ENCODE measurements around the gene FAM186B.
"Not testable (repeated sequence)": the region's sequence is repeated elsewhere in the genome, so short reads cannot be mapped to it uniquely, and the experiment has no call there.

The FAM186B gene, protein sequence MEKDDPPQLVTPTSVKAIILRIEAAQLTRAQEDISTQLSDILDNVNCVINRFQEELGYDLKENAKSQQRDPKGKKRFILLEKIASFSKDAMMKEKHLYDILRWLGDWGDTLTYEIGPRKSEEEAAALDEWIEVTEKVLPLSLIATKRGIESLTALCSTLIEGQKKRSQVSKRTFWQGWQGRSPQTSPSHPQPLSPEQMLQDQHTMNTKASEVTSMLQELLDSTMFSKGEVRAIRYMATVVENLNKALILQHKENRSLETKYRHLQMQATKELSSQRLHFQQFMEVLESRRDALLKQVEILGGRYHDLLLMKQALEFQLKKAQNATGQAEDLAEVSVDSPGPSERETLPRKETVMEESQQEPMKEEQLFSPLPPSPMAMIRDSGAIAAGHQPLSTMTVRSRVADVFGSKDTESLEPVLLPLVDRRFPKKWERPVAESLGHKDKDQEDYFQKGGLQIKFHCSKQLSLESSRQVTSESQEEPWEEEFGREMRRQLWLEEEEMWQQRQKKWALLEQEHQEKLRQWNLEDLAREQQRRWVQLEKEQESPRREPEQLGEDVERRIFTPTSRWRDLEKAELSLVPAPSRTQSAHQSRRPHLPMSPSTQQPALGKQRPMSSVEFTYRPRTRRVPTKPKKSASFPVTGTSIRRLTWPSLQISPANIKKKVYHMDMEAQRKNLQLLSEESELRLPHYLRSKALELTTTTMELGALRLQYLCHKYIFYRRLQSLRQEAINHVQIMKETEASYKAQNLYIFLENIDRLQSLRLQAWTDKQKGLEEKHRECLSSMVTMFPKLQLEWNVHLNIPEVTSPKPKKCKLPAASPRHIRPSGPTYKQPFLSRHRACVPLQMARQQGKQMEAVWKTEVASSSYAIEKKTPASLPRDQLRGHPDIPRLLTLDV

DNA sequence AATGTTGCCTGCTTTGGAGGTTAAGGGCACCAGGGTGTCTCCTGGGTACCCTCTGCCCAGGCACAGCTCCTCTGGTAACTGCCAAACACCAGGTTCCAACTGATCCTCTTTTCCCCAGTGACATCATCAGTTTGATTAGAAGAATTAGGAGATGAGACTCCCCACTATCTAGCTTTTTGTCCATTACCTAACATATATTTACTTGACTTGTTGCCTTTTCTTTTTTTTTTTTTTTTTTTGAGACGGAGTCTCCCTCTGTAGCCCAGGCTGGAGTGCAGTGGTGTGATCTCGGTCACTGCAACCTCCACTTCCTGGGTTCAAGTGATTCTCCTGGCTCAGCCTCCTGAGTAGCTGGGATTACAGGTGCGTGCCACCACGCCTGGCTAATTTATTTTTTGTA is at the start of gene FAM186B:
Gene FAM186B (minus strand): TSS at position 101 of the 400 bp plus-strand sequence. CDS start 162 bp downstream, outside the sequence.
- in situ Hi-C loops (cut with MboI; ENCODE audit: low sequenced_read_pairs) = not testable (repeated sequence)

DNA sequence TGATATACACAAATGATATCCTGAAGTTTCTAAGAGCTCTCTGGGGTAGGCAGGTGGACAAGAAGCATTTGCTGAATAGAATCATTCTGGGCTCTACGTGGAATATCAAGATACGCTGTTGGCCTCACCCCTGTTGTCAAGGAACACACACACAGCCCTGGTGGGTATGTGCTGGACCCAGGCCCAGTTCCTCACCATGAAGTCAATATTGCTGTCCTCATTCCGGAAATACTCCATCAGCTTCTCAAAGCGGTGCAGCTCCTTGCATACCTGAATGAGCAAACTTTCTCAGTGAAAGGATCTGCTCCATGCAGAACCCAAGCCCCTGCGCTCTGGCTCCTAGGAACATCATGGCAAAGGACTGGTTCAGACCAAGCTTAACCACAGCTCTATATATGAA is 49.3 kb upstream of the FAM186B start:
- in situ Hi-C loops (cut with MboI; ENCODE audit: low sequenced_read_pairs) = no loop called here

DNA sequence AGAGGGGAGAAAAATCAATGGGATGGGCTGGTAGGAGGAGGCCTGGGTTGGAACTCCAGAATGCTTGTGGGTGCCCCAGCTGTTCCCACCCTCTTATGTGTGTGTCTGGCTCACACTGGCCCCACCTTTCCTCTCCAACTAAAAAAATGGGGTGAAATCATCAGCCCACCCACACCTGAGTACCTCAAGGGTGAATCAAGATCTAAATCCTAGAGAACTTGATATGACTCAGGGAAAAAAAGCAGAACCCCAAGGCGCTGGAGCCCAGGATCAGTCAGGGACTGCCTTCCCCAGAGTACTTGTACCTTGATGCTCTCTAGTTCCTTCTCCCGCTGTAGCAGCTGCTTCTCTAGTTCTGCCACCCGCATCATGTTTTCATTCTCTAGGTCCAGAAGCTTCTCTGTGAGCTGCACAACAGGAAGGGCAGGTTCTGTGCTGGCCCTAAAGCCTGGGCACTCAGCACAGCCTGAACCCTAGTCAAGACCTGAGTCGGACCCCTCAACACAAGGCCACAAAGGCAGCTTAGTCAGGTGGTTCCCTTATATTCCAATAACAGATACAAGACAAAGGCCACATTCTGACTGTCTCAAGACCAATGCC is 47.6 kb upstream of the FAM186B start:
- in situ Hi-C loops (cut with MboI; ENCODE audit: low sequenced_read_pairs) = no loop called here

DNA sequence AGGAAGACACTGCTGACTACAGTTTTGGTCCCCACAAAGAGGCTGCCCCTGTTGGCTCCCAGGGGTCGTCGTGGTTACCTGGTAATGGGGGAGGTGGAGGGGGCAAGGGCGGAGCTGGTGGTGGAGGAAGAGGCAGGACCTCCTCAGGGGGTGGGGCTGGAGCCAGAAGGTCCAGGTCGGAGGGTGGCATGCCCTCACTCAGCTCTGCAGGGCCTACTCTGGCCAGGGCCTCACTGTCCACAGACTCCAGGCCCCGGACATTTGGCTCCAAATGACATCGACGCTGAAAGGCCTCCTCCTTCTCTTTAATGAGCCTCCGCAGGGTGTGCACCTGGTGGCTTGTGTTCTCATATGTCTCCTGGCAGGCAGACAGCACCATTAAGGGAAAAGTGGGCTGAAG is 46.4 kb upstream of the FAM186B start:
- in situ Hi-C loops (cut with MboI; ENCODE audit: low sequenced_read_pairs) = no loop called here

DNA sequence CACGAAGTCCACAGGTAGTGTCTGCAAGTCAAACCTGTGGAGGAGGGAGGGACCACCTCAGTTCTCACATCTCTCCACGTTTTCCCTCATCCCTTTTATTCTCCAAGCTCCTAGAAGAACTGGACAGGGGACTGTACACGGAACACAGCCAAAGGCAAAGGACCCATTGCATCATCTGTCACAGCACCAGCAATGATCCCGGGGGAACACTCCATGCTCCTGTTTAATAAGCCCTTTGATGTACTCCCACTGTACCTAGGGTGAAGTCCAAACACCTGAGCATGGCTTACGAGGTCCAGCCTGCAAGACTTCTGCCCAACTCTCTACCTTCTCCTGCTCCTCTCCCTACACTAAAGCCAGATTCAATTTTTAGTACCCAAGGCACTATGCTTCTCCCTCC is 44.5 kb upstream of the FAM186B start:
- in situ Hi-C loops (cut with MboI; ENCODE audit: low sequenced_read_pairs) = no loop called here

DNA sequence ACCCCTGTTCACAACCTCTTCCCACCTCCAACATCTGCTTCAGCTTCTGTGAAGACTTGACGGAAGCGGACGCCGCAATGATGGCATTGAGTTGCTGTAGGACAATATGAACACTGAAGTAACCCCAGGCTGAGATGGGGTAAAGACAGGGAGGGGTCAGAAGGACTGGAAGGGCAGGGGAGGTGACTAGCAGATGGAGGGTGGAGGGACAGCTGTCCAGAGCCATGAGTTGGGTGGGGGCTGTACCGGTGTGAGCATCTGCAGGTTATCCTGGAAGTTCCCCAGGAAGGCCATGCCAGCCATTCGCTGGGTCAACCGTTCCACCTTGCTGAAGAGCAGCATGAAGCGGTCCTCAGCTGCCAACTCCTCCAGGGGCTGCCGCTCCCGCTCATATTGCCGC is 44.0 kb upstream of the FAM186B start:
- in situ Hi-C loops (cut with MboI; ENCODE audit: low sequenced_read_pairs) = no loop called here

DNA sequence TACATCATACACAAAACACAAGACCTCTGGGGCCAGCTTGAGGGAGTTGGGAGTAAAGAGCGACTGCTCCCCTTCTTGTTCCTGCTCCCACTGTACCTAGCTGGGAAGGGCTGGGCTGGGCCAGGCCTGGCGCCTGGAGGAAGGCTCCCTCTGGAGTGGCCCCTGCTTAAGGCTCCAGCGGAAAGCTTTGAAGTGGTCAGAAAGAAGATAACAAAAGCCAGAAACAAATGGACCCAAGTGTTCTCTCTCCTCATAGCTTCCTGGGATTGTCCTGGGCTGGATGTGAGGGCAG is 43.2 kb upstream of the FAM186B start:
- in situ Hi-C loops (cut with MboI; ENCODE audit: low sequenced_read_pairs) = no loop called here

DNA sequence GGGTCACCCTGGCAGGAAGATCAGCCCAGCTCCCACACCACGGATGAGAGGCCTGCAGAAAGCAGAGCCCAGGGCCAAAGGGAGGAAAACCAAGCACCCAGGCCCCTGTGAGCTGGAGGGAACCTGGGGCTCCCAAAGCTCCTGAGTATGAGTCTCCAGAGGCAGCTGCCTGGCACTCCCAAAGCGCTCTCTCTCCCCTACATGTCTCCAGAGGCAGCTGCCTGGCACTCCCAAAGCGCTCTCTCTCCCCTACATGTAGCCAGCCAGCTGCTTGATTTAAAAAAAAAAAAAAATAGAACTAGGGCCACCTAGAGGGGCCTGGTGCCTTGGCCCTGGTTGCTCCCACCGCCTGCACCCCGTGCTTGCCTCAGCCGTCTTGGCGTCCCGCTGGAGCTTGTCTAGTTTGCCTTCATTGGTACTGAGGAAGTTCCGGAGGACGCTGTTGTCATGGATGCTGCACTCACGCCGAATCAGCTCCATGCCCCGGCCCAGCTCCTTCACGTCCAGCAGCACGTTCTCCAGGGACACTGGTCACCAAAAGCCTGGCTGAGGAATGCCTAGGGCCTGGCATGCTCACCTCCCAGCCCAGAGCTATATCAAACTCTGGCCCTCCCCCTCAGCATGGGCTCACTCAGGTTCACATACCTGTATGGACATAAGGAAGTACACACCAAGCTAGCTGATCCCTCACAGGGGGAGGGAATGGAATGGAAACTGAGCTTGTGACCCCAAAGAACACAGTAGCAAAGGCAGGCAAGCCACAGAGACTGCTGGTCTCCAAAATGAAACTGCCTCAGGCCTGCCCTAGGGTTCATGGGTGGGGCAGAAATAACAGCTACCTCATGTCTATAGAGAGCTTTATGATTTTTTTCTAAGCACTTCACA is 42.6 kb upstream of the FAM186B start:
- in situ Hi-C loops (cut with MboI; ENCODE audit: low sequenced_read_pairs) = no loop called here

DNA sequence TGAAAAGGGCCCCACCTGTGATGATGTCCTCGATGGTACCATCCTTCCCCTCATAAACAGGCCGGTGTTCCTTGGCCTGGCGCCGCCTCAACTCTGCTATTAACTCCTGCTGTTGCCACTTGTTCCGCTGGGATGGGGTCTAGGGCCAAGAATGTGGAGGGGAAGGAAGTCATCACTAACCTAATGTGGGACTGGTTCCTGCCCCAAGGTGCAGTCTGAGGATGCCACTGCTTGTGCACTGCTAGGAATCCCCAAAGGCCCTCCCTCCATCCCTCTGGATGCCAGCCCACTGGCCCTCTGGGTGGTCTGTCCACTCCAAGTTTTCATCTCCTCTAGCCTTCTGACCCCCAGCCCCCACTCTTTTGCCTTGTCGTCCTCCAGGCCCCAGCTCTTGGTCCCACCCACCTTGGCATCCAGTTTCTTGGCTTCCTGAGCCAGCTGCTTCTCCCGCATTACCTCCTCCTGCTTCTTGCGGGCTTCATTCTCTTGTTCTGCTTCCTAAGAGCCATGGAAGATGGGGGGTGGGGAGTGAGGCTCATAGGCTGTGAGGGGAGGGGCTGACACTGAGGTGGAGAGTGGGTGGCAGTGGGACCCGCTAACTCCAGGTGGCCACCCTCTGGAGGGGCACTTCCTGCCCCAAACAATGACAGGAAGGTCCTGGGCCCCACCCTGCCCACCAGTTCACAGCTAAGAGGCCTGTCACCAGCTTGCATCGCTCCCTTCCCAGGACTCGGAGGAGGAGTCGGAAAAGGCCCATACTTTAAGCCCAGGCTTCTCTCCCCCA is 41.6 kb upstream of the FAM186B start:
- in situ Hi-C loops (cut with MboI; ENCODE audit: low sequenced_read_pairs) = no loop called here

DNA sequence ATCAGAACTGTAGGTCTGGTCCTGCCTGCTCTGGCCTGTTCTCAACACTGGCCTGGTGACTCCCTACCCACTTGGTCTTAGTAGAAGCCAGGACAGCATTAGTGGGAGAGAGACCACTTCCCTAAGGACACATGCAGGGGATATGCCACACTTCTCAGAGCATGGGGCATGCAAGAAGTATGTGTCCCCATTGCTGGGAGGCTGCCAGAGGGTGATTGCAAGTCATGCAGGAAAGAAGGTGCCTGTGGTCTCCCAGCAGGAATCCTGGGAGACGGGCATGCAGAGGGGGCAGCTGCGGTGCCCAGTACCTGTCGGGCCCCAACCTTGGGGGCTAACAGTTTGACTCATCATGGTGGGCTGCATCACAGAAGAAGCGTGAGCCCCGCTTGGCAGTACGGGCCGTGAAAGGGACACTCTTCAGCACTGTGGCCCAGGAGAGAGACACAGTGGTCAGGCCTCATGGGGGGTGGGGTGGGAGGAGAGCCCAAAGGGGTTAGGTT is 40.9 kb upstream of the FAM186B start:
- in situ Hi-C loops (cut with MboI; ENCODE audit: low sequenced_read_pairs) = no loop called here

DNA sequence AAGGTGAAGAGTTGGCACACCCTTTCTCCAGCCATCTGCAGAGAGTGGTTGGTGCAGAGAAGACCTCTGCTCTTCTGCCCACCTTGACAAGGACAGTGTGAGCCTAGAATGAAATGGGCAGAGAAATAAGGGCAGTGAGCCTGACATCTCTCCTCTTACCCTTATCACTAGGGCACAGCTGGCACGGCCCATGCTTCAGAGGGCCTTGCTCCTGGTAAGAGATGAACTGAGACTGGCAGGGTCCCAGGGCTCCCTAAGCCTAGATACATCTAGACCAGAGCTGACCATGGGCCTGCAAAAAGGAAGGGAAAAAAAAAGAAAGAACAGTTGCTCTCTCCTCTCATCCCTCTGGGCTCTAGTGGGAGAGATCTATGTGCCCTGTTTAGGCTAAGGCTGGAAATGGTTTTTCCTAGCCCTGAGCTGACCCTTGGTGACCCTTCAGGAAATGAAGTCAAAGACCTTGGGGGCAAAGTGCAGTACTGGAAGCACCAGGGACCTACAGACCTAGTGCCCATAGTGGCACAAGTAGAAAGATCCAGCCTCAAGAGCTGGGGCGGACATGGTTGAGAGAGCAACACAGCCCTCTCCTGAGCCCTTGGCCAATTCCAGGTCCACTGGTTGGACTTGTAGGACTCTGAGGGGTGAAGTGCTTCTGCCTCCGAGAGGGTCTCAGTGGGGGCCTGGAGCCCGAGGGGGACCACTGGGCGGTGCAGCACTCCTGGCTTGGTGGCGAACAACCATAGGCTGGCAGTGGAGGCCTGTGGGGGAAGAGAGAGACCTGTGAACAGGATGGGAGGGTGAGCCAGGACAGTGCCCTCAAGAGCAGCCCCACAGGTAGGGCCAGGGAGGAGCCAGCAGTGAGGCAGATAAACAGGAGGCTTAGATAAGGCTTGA is 40.0 kb upstream of the FAM186B start:
- in situ Hi-C loops (cut with MboI; ENCODE audit: low sequenced_read_pairs) = no loop called here

DNA sequence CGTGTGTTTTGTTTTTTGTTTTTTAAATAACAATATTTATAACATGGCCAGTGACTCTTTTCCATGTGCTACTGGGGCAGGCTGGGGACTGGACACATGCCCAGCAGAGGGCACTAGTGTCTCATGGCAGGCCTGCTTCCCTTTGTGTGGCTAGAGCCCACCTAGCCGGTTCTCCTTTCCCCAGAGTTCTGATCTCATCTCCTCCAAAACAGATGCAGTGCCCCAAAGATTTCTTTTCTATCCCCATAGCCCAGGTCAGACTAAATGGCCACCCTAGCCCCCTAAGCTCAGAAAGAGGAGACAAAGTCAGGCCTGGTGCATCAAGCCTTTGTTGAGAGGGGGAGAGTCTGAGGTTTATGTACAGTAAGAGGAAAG is 39.2 kb upstream of the FAM186B start:
- in situ Hi-C loops (cut with MboI; ENCODE audit: low sequenced_read_pairs) = no loop called here

DNA sequence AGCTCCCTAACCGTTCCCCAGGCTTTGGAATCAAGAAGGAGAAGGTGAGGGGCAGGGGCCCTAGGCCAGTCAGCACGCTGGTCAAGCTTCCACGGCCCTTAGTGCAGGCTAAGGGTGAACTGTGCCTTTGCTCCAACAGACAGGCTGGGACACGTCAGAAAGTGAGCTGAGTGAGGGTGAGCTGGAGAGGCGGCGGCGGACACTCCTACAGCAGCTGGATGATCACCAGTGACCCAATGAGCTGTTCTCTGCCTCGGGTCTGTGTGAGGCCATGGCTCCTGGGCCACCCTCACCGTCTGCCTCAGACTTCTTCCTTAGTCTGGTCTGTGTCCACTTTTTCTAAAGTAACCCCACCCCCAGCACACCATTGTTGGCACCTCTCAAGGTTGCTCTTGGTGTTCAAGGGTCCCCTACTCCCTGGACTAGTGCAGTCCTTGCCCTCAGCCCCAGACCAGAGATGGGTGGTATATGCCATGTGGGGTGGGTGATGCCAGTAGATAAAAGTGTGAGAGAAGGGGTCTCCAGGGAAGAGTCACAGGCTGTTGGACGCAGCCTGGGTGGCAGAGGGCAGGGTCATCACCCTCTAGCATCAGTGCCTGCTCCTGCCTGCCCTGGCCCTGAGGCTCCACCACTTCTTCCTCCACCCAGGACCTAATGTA is 38.7 kb upstream of the FAM186B start:
- in situ Hi-C loops (cut with MboI; ENCODE audit: low sequenced_read_pairs) = no loop called here

DNA sequence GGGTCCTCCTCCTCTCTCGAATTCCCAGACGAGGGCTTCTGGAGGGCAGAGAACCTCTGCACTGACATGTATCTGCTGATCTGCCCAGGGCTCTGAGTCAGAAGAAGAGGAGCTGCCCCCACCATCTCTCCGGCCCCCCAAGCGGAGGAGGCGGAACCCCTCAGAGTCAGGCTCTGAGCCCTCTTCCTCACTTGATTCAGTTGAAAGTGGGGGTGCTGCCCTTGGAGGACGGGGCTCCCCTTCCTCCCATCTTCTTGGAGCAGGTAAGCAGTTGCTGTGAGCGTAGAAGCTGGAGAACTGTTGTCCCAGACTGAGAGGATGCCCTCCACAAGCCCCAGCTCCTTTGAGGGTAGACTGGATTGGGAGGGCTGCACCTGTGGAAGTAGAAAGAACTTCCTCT is 37.7 kb upstream of the FAM186B start:
- in situ Hi-C loops (cut with MboI; ENCODE audit: low sequenced_read_pairs) = no loop called here

DNA sequence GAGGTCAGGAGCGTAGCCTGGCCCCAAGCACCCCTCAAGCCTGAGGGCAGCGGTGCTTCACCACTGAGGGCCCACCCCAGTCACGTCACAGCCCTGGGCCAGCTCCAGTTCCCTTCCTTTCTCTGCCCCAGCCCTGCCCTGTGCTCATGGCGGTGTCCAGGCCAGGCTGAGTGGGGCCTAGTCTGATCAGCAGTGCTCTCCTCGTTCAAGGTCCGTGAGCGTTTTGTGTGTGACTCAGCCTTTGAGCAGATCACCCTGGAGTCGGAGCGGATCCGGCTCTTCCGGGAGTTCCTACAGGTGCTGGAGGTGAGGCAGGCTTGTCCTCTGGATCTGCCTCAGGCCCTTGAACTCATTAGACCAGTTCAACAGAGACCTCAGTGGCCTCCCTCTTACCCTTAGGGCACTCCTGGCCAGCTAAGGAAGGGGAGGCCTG is 36.9 kb upstream of the FAM186B start:
- in situ Hi-C loops (cut with MboI; ENCODE audit: low sequenced_read_pairs) = no loop called here

DNA sequence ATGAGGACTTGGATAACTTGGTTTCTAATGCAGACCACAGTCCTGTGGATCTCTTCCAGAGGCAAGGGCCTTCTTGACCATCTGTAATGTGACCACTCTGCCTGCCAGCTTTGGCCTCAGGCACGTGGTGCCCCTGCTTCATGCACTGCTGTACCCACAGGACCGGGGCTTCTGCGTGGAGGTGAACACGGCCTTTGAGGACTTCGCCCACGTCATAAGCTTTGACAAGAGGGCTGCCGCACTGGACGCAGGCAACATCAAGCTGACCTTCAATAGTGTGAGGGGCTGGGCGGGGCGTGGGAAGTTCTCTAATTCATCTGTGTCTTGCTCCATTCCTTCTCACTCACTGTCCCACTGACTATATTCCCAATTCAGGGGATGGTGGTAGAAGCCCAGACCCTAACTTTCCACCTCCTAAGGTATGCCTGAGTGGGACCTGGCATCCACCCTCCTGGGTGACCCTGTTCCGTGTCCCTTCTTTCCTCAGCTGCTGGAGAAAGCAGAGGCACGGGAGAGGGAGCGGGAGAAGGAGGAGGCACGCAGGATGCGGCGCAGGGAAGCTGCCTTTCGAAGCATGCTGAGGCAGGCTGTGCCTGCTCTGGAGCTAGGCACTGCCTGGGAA is 36.4 kb upstream of the FAM186B start:
- in situ Hi-C loops (cut with MboI; ENCODE audit: low sequenced_read_pairs) = no loop called here

DNA sequence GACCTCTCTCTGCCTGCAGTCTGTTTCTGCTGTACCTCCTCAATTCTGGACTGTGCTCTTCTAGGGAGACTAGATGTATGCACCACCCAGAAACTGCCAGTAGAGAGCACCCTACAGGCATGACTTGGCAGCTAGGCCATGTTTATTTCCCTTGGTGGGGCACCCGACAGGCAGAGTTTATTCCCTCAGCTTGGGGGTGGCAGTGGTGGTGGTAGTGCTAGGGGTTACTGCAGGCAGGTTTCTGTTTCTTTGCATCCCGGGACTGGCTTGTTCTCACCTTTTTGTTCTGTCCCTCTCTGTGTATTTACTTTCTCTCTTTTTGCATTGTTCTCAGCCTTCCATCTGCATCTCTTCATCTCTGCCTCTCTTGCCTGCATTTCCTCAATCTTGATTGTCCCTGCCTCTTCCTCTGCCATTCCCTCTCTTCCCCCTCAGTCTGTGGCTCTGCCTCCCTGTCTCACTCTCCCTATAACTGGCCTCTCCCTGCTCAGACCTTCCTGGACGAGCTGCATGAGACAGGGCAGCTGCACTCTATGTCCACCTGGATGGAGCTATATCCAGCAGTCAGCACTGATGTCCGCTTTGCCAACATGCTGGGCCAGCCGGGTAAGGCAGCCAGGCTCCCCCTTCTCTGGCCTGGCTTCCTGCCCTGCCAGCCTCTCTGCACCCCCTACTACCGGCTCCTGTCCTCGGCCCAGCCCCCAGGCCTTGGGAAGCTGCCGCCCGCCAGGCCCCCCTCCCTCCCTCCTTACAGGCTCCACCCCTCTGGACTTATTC is 31.7 kb upstream of the FAM186B start:
- in situ Hi-C loops (cut with MboI; ENCODE audit: low sequenced_read_pairs) = no loop called here
